GM12872 (cell line): ENCODE data around the gene EGFLAM.

ENCODE experiments used
- TF ChIP-seq, protein P1 (sequence below): IDR thresholded peaks from 3 replicates; pipeline ENCODE4 v1.5.1; 2011; ENCODE audit warnings: low read depth, mild to moderate bottlenecking, low read length, moderate library complexity; ENCODE audit not compliant: insufficient read depth

Gene EGFLAM

DNA sequence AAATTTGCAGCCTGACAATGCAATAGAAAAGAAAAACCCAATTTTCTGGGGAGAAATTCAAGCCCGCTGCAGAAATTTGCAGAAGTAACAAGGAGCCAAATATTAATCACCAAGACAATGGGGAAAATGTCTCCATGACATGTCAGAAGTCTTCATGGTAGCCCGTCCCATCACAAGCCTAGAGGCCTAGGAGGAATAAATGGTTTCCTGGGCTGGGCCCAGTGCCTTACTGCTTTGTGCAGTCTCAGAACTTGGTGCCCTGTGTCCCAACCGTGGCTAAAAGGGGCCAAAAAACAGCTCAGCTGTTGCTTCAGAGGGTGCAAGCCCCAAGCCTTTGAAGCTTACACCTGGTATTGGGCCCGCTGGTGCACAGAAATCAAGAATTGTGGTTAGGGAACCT is 23.6 kb upstream of the EGFLAM start:
- TF ChIP-seq, protein P1, sequence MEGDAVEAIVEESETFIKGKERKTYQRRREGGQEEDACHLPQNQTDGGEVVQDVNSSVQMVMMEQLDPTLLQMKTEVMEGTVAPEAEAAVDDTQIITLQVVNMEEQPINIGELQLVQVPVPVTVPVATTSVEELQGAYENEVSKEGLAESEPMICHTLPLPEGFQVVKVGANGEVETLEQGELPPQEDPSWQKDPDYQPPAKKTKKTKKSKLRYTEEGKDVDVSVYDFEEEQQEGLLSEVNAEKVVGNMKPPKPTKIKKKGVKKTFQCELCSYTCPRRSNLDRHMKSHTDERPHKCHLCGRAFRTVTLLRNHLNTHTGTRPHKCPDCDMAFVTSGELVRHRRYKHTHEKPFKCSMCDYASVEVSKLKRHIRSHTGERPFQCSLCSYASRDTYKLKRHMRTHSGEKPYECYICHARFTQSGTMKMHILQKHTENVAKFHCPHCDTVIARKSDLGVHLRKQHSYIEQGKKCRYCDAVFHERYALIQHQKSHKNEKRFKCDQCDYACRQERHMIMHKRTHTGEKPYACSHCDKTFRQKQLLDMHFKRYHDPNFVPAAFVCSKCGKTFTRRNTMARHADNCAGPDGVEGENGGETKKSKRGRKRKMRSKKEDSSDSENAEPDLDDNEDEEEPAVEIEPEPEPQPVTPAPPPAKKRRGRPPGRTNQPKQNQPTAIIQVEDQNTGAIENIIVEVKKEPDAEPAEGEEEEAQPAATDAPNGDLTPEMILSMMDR, result no peak

DNA sequence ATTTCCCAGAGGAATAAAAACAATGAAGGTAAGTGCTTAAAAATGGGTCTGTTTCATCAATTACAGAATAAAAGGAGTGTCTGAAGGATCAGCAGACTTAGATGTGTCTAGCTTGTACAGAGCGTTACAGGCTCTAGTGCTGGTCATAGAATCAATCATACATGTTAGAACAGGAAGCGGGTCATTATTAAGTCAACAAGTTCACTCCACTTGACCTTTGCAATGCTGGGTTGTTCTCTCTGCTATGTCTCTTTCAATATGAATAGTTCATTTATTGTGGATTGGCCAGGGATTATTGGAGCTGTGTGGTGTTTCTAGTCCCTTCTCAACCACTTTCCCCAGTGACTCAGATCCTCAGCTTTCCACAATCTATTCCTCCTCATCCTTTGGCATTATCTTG is 20.7 kb upstream of the EGFLAM start:
- TF ChIP-seq, protein P1, result no peak

DNA sequence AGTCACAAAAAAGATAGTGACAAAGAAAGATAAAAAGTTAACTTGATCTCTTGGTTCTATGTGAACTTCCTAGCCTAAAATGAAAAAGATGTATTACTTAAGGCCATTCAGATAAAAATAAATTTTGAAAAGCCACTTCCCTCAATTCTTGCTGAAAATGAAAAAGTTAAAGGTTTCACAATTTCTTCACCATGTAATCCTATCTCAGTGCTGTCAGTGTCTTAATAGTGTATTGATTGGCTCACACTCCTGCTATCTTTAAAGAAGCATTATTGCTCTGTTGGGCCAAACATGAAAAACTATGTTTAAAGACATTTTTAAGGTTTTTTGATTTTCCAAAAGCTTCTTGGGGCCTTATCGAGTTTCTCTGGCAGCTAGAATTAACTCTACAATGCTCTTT is 18.1 kb upstream of the EGFLAM start:
- TF ChIP-seq, protein P1, result no peak

DNA sequence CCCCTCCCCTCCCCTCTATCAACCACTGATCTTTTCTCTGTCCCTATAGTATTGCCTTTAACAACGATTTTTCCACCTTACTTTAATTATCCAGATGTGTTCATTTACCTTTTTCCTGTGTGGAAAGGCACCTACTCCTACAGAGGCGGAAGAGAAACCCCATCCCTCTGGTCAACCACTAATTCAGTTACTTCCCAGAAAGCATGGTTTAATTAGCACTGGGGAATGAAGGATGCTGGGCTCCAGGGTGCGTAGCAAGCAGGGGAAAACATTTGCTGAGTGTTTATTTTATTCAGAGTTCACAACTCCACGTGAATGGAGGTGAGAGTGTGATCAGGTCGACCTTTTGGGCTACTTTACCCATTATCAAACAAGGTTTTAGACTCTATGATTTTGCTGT is 16.7 kb upstream of the EGFLAM start:
- TF ChIP-seq, protein P1, result no peak

DNA sequence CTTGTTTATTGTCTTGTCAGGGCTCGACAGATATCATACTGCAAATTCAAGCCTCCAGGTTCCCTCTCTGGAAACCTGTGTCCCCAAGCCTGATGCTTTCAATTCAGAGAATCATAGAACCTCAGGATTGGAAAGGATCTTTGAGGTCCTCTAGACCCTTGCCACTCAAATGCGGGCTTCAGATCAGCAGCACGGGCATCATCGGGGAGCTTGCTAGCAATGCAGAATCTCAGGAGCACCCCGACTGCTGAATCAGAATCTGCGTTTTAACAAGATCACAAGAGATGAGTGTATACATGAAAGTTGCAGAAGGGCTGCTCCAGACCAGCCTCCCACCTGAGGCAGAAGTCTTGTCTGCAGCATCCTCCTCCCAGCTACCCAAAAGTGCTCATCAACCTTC is 13.1 kb upstream of the EGFLAM start:
- TF ChIP-seq, protein P1, result no peak

DNA sequence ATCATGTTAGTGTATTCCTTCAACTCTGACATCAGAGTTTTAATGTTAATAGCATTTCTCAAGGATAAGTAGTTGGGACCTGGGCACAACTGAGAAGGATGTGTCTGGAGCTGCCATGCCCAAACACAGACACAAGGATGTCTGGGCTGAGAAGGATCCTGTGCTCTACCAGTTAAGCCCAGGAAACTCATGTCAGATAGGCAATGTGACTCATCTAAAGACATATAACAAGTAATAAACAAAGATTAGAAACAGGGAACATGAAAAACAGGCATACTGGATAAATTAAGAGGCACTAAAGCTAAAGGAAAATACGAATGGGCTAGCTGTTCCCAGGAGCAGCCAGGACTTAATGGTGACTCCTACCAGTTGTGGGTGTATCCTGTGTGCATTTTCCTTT is 9.1 kb upstream of the EGFLAM start:
- TF ChIP-seq, protein P1, result no peak

DNA sequence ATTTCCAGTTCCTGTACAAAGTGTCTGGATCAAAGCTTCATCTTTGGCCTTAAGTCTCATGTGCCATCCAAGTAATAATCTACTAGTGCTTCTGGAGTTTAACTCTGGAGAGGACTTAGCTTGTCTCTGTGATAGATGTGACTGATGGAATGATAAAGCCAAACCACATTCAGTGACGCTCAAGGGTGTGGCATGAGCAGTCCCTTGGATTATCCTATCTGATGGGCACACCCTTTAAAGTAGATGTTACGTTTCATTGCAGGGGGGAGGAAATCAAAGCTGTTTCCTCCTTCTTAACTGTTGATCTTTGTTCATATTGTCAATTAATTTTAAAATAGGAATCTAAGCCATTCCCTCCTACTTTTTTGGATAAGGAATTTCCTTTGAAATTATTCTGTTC is 8.5 kb upstream of the EGFLAM start:
- TF ChIP-seq, protein P1, result no peak
